Stomach (tissue), 4 donors: ENCODE data around the gene HIC2.
"Not testable (repeated sequence)": the region's sequence is repeated elsewhere in the genome, so short reads cannot be mapped to it uniquely, and the experiment has no call there.

Experiments used
- CTCF ChIP-seq, 7 experiments: fragments of 450-650 bp in 4 of 7; fragments of 200-600 bp in 3 of 7; sonication (generic) in 3 of 7; IDR thresholded peaks; one replicate each; pipeline ENCODE4 v1.5.1; 2016 to 2019; ENCODE audit warnings: antibody characterized with exemption in 7 of 7, control low read depth in 2 of 7, mild to moderate bottlenecking in 1 of 7
- EP300 ChIP-seq: sonication (generic); formaldehyde crosslinking; IDR thresholded peaks from one replicate; pipeline ENCODE4 v1.6.1; 2017; ENCODE audit warnings: antibody characterized with exemption
- POLR2AphosphoS5 ChIP-seq, 3 donors: sonication (generic); formaldehyde crosslinking; IDR thresholded peaks; one replicate each; pipeline ENCODE4 v1.6.1; 2016; ENCODE audit warnings: antibody characterized with exemption in 3 of 3

DNA sequence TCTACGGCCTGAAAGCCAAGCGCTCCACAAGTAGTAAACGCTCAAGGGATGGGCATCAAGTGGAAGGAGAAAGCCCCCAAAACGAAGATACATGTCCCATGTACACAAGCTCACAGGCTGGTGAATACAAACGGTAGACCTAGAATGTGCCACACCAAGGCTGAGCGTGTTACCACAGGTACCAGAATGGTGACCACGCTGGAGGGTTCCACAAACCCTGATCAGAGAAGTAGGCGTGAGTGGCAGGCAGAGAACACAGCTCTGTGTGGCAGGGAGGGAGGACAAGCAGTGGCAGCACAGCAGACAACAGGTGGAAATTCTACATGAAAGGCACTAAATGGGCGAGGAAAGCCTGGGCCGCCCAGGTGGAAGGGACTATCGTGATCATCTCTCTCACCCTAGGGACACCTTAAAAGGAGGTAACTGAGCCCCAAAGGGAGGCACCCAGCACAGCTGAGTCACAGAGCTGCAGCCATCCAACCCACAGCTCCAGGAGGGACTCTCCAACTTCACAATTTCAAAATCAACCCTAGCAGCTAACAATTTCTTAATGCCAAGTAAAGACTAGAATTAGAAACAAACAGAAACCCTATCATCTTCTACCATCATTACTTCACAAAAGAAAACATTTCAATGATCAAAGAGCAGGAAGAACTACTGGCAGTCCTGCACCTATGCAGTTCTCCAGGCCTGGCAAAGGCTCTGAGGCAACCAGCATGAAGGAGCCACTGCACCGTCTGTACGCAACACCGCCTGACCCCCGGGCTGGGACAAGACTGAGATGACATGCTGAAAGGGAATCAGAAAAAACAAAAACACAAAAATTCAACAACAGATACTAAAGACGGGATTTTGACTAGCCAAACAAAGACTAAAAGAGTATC lies 82.7 kb downstream of the HIC2 start:
- TF ChIP-seq CTCF (IDR thresholded peaks at IDR 0.05); POLR2AphosphoS5 (IDR thresholded peaks at IDR 0.05); EP300: not testable (repeated sequence)
